SK-N-MC (cell line): Measurements from ENCODE around the gene MAN2A2.

Experiments
- DNase-seq: peaks from one replicate; pipeline ENCODE4 v3.0.0-alpha.2; 2011; ENCODE audit warnings: low read depth, low spot score
- H3K27ac ChIP-seq: fragments of 200-600 bp; sonication (generic); 2 replicates; pipeline ENCODE4 v1.5.1; 2016; ENCODE audit warnings: mixed run types
- H3K36me3 ChIP-seq: fragments of 200-600 bp; sonication (generic); 2 replicates; pipeline ENCODE4 v1.6.1; 2017; ENCODE audit warnings: antibody characterized with exemption, low read length, mixed read lengths; ENCODE audit not compliant: insufficient read depth
- H3K4me3 ChIP-seq: fragments of 200-600 bp; sonication (generic); 2 replicates; pipeline ENCODE4 v1.5.1; 2016
- H3K9ac ChIP-seq: fragments of 200-600 bp; sonication (generic); 2 replicates; pipeline ENCODE4 v1.8.0; 2017; ENCODE audit warnings: mixed run types, mixed read lengths; ENCODE audit not compliant: insufficient read length
- H3K9me3 ChIP-seq: fragments of 200-600 bp; sonication (generic); 2 replicates; pipeline ENCODE4 v1.6.1; 2017; ENCODE audit warnings: low read depth, mild to moderate bottlenecking, antibody characterized with exemption, low read length, moderate library complexity, mixed read lengths
- EZH2 ChIP-seq: fragments of 200-600 bp; sonication (generic); IDR thresholded peaks from one replicate; pipeline ENCODE4 v1.6.1; 2017; ENCODE audit warnings: antibody characterized with exemption
- FOXP2 ChIP-seq: optimal IDR thresholded peaks from 2 replicates; pipeline ENCODE3; 2011; ENCODE audit warnings: mild to moderate bottlenecking, moderate library complexity; ENCODE audit not compliant: insufficient read depth; ENCODE audit errors: extremely low read length, control extremely low read depth
- POLR2AphosphoS5 ChIP-seq: IDR thresholded peaks from 2 replicates; pipeline ENCODE4 v1.6.1; 2012; ENCODE audit warnings: mild to moderate bottlenecking, low read depth, low read length, borderline replicate concordance

Gene MAN2A2

GRCh38 chr15:90902840-90903732, at the start of gene MAN2A2:
Gene MAN2A2 (plus strand): TSS chr15:90903302. CDS start chr15:90904208, 906 bp downstream.
- peaks cover 30% of the 10 kb centered on the region for H3K36me3 ChIP-seq
- peak within 1 kb of the TSS; percentile 95 for H3K4me3 ChIP-seq
- peak within 1 kb of the TSS; percentile 86 for H3K9ac ChIP-seq
- H3K27ac ChIP-seq = peak within 1 kb of the TSS; percentile 62
- TF ChIP-seq FOXP2 (no peak), POLR2AphosphoS5 (peak; percentile 67; the same call in 1 of the 2 replicates)
- no peaks in the 10 kb centered on the region for H3K9me3 ChIP-seq
- no peak for DNase-seq

GRCh38 chr15:90855139-90855538, 48.0 kb upstream of the MAN2A2 start:
- no peaks in the 10 kb centered on the region for H3K36me3 ChIP-seq
- TF ChIP-seq EZH2 (no peak), POLR2AphosphoS5 (no peak), FOXP2 (no peak)
- DNase-seq = no peak
- H3K9ac ChIP-seq = no peak overlapping the region
- H3K27ac ChIP-seq = no peak overlapping the region
- H3K9me3 ChIP-seq = no peaks in the 10 kb centered on the region
- H3K4me3 ChIP-seq = no peak overlapping the region

- Histone ChIP-seq H3K36me3 (no peaks in the 10 kb centered on the region), H3K9me3 (no peaks in the 10 kb centered on the region), H3K4me3 (no peak overlapping the region), H3K9ac (no peak overlapping the region), H3K27ac (no peak overlapping the region)
- DNase-seq = no peak
- TF ChIP-seq EZH2 (no peak), FOXP2 (no peak), POLR2AphosphoS5 (no peak)
These were observed 45.8 kb upstream of the MAN2A2 start for GRCh38 chr15:90857337-90857736.

GRCh38 chr15:90857883-90858443, 45.1 kb upstream of the MAN2A2 start:
- H3K27ac ChIP-seq = no peak overlapping the region
- no peak for DNase-seq
- no peak overlapping the region for H3K4me3 ChIP-seq
- H3K9ac ChIP-seq = no peak overlapping the region
- H3K36me3 ChIP-seq = no peaks in the 10 kb centered on the region
- H3K9me3 ChIP-seq = no peaks in the 10 kb centered on the region
- TF ChIP-seq EZH2 = no peak
- no peak for TF ChIP-seq POLR2AphosphoS5
- TF ChIP-seq FOXP2 = no peak

GRCh38 chr15:90859234-90860131, 43.6 kb upstream of the MAN2A2 start:
- no peaks in the 10 kb centered on the region for H3K36me3 ChIP-seq
- no peak for TF ChIP-seq EZH2
- TF ChIP-seq FOXP2 = no peak
- no peak for TF ChIP-seq POLR2AphosphoS5
- no peaks in the 10 kb centered on the region for H3K9me3 ChIP-seq
- H3K4me3 ChIP-seq = no peak overlapping the region
- DNase-seq = no peak
- H3K27ac ChIP-seq = no peak overlapping the region
- no peak overlapping the region for H3K9ac ChIP-seq

GRCh38 chr15:90860450-90860849, 42.7 kb upstream of the MAN2A2 start:
- Histone ChIP-seq H3K27ac (no peak overlapping the region), H3K36me3 (no peaks in the 10 kb centered on the region), H3K9me3 (no peaks in the 10 kb centered on the region), H3K9ac (no peak overlapping the region), H3K4me3 (no peak overlapping the region)
- TF ChIP-seq POLR2AphosphoS5 = no peak
- no peak for TF ChIP-seq EZH2
- no peak for TF ChIP-seq FOXP2
- no peak for DNase-seq

GRCh38 chr15:90860942-90861675, 42.0 kb upstream of the MAN2A2 start:
- H3K27ac ChIP-seq = no peak overlapping the region
- no peak for TF ChIP-seq POLR2AphosphoS5
- no peak for TF ChIP-seq FOXP2
- no peak for TF ChIP-seq EZH2
- no peak for DNase-seq

More at GRCh38 chr15:90860942-90861675, 42.0 kb upstream of the MAN2A2 start:
- H3K9ac ChIP-seq = no peak overlapping the region
- H3K9me3 ChIP-seq = no peaks in the 10 kb centered on the region
- H3K36me3 ChIP-seq = no peaks in the 10 kb centered on the region
- H3K4me3 ChIP-seq = no peak overlapping the region
